B cell (primary cell): ENCODE results near the gene FAR1.

Experiments
- EZH2 ChIP-seq: IDR thresholded peaks from 2 replicates; pipeline ENCODE4 v1.6.1; 2012; ENCODE audit warnings: borderline replicate concordance, low read depth, mild to moderate bottlenecking, moderate library complexity, low read length; ENCODE audit not compliant: insufficient read depth, poor library complexity, severe bottlenecking
- TF ChIP-seq, protein P1 (sequence below): fragments of 200-600 bp; IDR thresholded peaks from one replicate; pipeline ENCODE4 v1.8.0; 2022; ENCODE audit warnings: antibody characterized with exemption, mild to moderate bottlenecking

- TF ChIP-seq, protein P1, sequence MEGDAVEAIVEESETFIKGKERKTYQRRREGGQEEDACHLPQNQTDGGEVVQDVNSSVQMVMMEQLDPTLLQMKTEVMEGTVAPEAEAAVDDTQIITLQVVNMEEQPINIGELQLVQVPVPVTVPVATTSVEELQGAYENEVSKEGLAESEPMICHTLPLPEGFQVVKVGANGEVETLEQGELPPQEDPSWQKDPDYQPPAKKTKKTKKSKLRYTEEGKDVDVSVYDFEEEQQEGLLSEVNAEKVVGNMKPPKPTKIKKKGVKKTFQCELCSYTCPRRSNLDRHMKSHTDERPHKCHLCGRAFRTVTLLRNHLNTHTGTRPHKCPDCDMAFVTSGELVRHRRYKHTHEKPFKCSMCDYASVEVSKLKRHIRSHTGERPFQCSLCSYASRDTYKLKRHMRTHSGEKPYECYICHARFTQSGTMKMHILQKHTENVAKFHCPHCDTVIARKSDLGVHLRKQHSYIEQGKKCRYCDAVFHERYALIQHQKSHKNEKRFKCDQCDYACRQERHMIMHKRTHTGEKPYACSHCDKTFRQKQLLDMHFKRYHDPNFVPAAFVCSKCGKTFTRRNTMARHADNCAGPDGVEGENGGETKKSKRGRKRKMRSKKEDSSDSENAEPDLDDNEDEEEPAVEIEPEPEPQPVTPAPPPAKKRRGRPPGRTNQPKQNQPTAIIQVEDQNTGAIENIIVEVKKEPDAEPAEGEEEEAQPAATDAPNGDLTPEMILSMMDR: no peak
- no peak for TF ChIP-seq EZH2
Observed at GRCh38 chr11:13687271-13687670, 18.8 kb downstream of the FAR1 start.
